HL-60 (cell line): ENCODE measurements around the gene APC2.

Experiments used
- CTCF ChIP-seq: IDR thresholded peaks from one replicate; pipeline ENCODE4 v1.5.1; 2011; ENCODE audit warnings: low read length, control low read depth, inconsistent platforms; ENCODE audit not compliant: insufficient read depth
- POLR2AphosphoS5 ChIP-seq: IDR thresholded peaks from 2 replicates; pipeline ENCODE4 v1.6.1; 2012; ENCODE audit warnings: low read depth
- REST ChIP-seq: IDR thresholded peaks from 2 replicates; pipeline ENCODE4 v1.6.1; 2012; ENCODE audit warnings: low read depth; ENCODE audit not compliant: insufficient replicate concordance

DNA sequence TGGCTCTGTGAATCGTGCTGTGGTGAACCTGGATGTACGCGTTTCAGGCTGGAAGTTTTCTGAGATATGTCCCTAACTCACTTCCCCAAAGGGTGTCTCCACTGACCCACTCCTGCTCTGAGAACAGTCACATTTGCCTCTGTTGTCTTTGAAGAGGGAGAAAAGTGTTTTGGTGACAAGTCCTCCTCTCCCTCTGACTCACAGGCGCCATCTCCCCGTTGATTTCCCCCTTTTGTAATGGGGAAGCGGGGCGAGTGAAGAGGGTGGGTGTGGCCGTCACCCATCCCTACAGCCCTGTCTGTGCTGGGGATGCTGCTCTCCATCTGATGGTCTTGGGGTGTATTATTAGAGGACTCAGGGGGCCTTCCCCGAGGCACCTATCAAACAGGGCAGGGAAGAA lies 9.6 kb downstream of the APC2 start:
- TF ChIP-seq POLR2AphosphoS5 (no peak), CTCF (no peak), REST (no peak)
